ENCODE data around the gene GAK. TPM values are rescaled to one million over a fixed set of nuclear protein-coding genes. Genes with fewer than 3 reads are reported as not detected.
"Not testable (repeated sequence)": the region's sequence is repeated elsewhere in the genome, so short reads cannot be mapped to it uniquely, and the experiment has no call there.

The GAK gene
- polyA plus RNA-seq, 1 donor from 2014 or later, result 58.8 TPM

GRCh38 chr4:946103-946450, 14.0 kb upstream of the GAK start:
- no peaks in the 10 kb centered on the region for H3F3A ChIP-seq (ENCODE audit: insufficient read depth, low read length, poor library complexity, severe bottlenecking)
- no peaks in the 10 kb centered on the region for H3K27me3 ChIP-seq (ENCODE audit: insufficient read depth, low read depth, low read length)
- H3K4me3 ChIP-seq (ENCODE audit: low read length), result no peak overlapping the region
- no peaks in the 10 kb centered on the region for H4K20me1 ChIP-seq (ENCODE audit: insufficient read depth)
- H3K9me3 ChIP-seq (ENCODE audit: low read length), result no peaks in the 10 kb centered on the region
- H3K36me3 ChIP-seq (ENCODE audit: insufficient read depth, low read length), result no peaks in the 10 kb centered on the region
- H3K27ac ChIP-seq (ENCODE audit: low read length), result no peak overlapping the region
- no peak for TF ChIP-seq EZH2 (IDR thresholded peaks at IDR 0.05; ENCODE audit: borderline replicate concordance, insufficient read depth, low read length, poor library complexity, severe bottlenecking)
- TF ChIP-seq POLR2AphosphoS5 (IDR thresholded peaks at IDR 0.05), result no peak
- no peak for TF ChIP-seq RAD21 (conservative IDR thresholded peaks at IDR 0.05)
- no peak for TF ChIP-seq SMC3 (conservative IDR thresholded peaks at IDR 0.05; ENCODE audit: poor library complexity)
- no peak for TF ChIP-seq CTCF (IDR thresholded peaks at IDR 0.05; ENCODE audit: poor library complexity, severe bottlenecking)
- no peak for TF ChIP-seq TAF1 (IDR thresholded peaks at IDR 0.05; ENCODE audit: low read depth)
- TF ChIP-seq REST (IDR thresholded peaks at IDR 0.05; ENCODE audit: borderline replicate concordance), result no peak
- TF ChIP-seq EP300 (conservative IDR thresholded peaks at IDR 0.05; ENCODE audit: poor library complexity, severe bottlenecking), result no peak
- no peak for TF ChIP-seq MXI1 (conservative IDR thresholded peaks at IDR 0.05; ENCODE audit: poor library complexity, severe bottlenecking)
- H3K9ac ChIP-seq (ENCODE audit: low read length), result no peak overlapping the region
- no peak overlapping the region for H3K4me2 ChIP-seq (ENCODE audit: low read length)
- no peaks in the 10 kb centered on the region for H3K9me2 ChIP-seq (ENCODE audit: insufficient read depth, low read length)
- no peaks in the 10 kb centered on the region for H3K79me2 ChIP-seq (replicated peaks; ENCODE audit: insufficient read depth, low read length)
- H2AFZ ChIP-seq (ENCODE audit: low read depth, low read length), result no peak overlapping the region

- Histone ChIP-seq H3K27ac (ENCODE audit: low read length) (no peak overlapping the region), H3F3A (ENCODE audit: insufficient read depth, low read length, poor library complexity, severe bottlenecking) (no peaks in the 10 kb centered on the region), H3K4me2 (ENCODE audit: low read length) (no peak overlapping the region), H4K20me1 (ENCODE audit: insufficient read depth) (no peaks in the 10 kb centered on the region), H3K36me3 (ENCODE audit: insufficient read depth, low read length) (no peaks in the 10 kb centered on the region), H3K79me2 (replicated peaks; ENCODE audit: insufficient read depth, low read length) (no peaks in the 10 kb centered on the region), H3K27me3 (ENCODE audit: insufficient read depth, low read depth, low read length) (no peaks in the 10 kb centered on the region), H3K9me3 (ENCODE audit: low read length) (no peaks in the 10 kb centered on the region), H2AFZ (ENCODE audit: low read depth, low read length) (no peak overlapping the region), H3K9me2 (ENCODE audit: insufficient read depth, low read length) (no peaks in the 10 kb centered on the region), H3K9ac (ENCODE audit: low read length) (no peak overlapping the region), H3K4me3 (ENCODE audit: low read length) (no peak overlapping the region)
- TF ChIP-seq EP300 (conservative IDR thresholded peaks at IDR 0.05; ENCODE audit: poor library complexity, severe bottlenecking), result no peak
- no peak for TF ChIP-seq TAF1 (IDR thresholded peaks at IDR 0.05; ENCODE audit: low read depth)
- no peak for TF ChIP-seq SMC3 (conservative IDR thresholded peaks at IDR 0.05; ENCODE audit: poor library complexity)
- no peak for TF ChIP-seq CTCF (IDR thresholded peaks at IDR 0.05; ENCODE audit: poor library complexity, severe bottlenecking)
Observed at GRCh38 chr4:945274-946102, 13.4 kb upstream of the GAK start.

- H3K4me3 ChIP-seq (ENCODE audit: low read length); H3K4me2 ChIP-seq (ENCODE audit: low read length); H3K27me3 ChIP-seq (ENCODE audit: insufficient read depth, low read depth, low read length); H2AFZ ChIP-seq (ENCODE audit: low read depth, low read length); H4K20me1 ChIP-seq (ENCODE audit: insufficient read depth); H3K9me2 ChIP-seq (ENCODE audit: insufficient read depth, low read length); H3K9ac ChIP-seq (ENCODE audit: low read length); H3F3A ChIP-seq (ENCODE audit: insufficient read depth, low read length, poor library complexity, severe bottlenecking); H3K79me2 ChIP-seq (replicated peaks; ENCODE audit: insufficient read depth, low read length); H3K36me3 ChIP-seq (ENCODE audit: insufficient read depth, low read length); H3K9me3 ChIP-seq (ENCODE audit: low read length); H3K27ac ChIP-seq (ENCODE audit: low read length): not testable (repeated sequence)
Observed at GRCh38 chr4:939508-939907, 7.4 kb upstream of the GAK start.
